Hepatic stellate cell (primary cell): Measurements from ENCODE around the gene PANK1.

Experiments used
- DNase-seq: peaks from one replicate; pipeline ENCODE4 v3.0.0; 2011; ENCODE audit warnings: low spot score

PANK1 gene

DNA sequence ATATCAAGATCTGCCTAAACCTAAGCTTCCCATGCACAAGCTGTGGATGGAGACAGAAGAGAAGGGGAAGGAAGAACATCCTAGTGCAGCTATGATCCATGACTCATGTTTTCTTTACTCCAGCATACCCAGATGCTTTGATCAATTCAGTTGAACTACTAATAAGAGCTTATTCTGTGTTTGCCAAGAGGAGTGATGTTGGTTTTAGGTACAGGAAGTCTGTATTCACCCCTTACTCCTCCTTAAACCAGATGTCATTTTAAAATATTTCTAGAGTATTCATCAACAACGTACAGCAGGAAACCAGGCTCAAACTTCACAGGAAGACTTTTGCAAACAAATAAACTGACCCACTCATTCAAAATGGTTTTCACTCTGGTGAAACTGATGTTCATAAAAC is 29.2 kb downstream of the PANK1 start:
- peak; percentile 41 for DNase-seq

DNA sequence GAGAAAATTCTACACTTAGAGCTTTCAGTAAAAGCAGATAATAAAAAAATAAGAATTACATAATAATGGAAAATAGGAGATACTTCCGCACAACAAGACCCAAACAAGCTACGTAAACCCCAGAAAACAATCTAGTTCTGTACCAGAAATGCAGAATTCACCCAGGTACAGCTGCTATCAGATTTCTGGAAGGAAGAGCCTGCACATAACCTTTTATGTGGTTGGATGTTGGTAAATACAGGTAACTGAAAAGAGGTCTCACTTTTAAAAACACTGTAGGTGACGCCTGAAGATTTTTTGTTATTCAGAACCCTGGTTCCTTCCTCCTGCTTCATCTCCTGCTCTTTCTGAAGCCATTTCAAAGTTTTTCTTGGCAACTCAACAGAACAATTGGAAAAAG is 29.9 kb downstream of the PANK1 start:
- no peak for DNase-seq

DNA sequence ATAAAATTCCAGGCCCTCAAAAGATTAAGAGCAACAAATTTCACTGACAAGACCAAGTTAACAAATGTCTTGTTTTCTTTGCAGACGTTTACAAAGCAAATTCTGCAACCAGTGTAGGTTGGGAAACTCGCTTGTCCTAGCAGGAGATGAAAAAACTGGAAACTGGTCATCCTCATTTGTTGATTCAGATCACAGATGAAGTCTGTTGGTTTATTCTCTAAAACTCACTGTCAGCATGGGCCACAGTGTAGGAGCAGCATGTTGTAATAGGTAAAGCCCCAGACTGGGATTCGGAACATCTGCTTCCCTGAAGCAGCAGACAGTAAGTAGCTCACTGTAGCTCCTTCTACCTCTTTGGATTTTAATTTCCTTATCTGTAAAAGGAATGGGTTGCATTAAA is 31.5 kb downstream of the PANK1 start:
- no peak for DNase-seq

DNA sequence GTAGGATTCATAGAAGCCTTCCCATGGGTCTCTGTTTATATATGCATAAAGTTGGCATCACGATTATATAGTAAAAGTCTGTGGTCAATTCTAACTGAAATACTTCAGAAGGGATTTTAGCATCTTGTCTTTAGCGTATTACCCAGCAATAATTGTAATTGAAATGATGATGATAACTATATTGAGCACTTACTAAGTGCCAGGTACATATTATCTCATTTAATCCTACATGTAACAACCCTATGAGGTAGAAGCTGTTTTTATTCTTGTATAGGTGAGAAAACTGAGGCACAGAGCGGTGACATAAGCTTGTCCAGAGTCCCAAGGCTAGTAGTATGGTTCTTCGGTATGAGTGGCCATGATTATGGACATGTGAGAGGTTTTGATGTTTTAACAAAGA is 33.8 kb downstream of the PANK1 start:
- DNase-seq: no peak

DNA sequence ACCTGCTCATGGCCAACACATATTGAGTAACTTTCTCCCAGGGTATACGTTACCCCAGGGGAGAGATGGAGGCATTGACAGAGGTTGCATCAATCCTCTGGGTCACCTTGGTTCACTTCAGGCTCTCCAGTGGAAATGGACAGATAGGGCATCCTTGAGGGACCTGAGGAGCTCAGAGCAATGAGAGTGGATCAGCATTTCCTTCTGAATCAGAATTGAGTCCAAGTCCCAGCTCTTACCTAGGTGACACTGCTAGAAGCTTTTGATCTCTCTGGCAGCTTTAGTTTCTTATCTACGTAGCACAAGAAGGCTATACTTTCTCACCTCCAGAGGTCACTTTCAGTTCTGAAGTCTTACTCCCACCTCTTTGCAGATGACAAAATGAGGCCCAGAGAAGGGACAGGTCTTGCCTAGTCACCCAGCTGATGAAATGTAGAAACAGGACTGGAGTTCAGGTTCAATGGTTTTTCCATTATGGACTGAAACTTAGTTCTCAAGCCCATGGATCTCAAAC is 35.2 kb downstream of the PANK1 start:
- DNase-seq: no peak

DNA sequence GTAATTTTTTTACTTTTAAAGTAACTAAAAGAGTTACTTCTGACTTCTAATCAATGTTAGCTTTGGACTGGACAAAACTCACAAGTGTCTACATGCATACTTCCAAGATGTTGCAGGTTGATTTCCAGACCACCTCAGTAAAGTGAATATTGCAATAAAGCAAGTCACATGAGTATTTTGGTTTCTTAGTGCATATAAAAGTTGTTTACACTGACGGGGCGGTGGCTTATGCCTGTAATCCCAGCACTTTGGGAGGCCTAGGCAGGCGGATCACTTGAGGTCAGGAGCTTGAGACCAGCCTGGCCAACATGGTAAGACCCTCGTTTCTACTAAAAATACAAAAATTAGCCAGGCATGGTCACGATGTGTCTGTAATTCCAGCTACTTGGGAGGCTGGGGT is 40.8 kb downstream of the PANK1 start:
- no peak for DNase-seq

DNA sequence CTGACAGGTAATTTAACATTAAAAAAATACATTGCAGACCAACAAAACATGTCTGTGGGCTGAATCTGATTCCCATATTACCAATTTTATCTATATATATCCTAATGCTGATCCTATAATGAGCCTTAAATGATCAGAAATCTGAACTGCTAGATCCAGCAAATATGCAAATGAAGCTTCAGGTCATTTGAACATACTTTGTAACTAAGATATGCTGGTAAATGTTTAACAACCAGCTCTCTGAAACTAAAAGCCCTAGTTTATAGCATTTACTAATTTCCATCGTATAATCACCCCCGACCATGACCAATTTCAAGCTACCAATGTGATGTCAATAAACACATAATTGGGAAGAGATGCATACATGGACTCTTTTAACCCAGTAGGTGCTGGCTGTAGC is 42.1 kb downstream of the PANK1 start:
- no peak for DNase-seq

DNA sequence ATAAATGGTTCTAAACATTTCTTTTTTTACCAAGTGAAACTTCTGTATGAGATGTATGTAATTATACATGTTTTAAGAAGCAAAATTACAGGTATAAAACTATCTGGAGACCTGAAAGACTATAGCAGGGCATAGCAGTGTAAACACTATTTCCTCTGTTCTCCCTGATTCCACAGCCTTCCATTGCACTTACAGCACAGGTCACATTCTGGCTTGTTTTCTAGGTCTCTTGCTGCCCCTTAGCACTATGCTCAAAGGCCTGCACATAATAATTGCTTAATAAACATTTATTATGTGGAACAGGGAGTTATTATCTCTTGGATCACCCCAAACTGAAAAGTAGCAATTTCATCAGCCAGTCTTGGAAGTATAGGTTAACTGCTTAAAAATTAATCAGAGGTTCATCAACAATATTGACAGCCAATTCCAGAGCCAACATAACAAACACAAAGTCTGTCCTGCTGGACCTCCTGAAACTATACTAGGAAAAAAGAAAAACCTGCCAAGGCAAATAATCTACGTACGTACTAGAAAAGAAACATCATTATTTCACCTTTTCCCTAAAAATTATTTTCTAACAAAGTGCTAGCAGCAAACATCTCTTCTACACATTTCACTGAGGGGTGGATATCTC is 43.2 kb downstream of the PANK1 start:
- DNase-seq: no peak

DNA sequence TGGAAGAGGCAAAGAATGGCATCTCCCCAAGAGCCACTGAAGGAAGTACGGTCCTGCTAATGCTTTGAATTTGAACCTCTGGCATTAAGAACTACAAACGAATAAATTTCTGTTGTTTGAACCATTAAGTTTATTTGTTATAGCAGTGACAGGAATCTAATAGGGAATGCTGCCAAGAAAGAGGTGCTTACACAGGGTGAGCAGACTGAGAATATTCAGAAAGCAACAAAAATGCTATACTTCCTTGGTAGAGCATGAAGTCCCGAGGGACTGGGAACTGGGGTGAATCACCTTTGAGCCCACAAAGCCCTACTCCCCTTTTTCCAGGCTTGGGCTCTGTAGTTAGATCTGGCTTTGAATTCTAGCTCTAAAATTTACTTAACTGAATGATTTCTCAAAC is 45.0 kb downstream of the PANK1 start:
- no peak for DNase-seq

DNA sequence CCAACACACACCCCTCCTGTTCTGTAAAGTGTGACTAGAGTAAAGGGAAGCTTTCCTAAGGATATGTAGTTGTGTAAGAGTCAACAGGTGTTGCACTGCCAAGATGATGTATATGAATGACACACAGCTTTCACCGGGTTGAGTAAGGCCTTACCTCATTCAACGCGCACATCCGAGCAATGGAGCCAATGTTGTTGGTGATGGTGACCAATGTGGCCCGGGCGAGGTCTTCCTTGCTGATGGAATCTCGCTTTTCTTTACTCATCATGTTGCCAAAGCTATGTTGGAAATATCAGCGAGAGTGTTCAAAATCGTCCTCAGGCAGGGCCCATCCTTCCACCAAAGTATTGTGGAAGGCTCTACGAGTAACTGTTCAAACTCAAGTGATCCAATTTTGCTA is 52.0 kb downstream of the PANK1 start:
- no peak for DNase-seq

DNA sequence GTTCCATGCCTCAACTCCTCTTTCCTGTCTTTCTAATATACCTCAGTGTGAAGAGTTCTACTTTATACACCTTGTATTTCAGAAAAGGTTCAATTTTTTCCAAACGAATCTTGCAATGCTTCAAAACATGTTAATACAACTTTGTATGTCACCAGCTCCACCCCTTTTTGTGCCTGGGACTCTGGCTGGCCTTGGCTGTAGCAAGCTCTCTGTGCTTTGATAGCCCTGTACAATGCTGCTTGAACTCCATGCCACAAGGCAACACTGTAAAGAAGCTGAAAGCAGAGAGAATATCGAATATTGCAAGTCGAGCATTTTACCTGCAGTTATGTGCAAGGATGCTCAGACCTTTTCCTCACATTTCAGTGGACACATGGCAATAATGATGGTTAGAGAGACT is 52.5 kb downstream of the PANK1 start:
- DNase-seq: no peak

DNA sequence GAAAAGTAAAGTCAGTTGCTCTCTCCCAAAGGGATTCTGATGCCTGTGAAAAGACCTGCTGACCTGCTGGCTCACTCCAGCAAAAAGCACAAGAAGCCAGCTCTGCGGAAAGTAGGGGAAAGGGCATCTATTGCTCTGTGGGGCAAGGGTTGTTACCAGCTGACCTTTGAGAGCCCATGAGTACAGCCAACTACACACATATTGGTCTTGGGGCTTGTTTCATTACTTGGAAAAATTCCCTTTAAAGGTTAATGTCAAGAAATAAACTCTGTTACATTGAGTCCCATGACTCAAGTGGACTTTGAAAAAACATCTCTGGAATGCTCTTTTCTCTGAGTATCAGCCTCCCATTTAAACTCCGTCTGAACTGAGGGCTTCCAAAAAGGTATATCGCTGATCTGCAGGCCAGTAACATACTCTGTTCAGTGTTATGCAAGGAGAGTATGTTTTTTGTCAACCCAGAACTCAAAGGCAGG is 53.2 kb downstream of the PANK1 start:
- DNase-seq: peak; percentile 11

DNA sequence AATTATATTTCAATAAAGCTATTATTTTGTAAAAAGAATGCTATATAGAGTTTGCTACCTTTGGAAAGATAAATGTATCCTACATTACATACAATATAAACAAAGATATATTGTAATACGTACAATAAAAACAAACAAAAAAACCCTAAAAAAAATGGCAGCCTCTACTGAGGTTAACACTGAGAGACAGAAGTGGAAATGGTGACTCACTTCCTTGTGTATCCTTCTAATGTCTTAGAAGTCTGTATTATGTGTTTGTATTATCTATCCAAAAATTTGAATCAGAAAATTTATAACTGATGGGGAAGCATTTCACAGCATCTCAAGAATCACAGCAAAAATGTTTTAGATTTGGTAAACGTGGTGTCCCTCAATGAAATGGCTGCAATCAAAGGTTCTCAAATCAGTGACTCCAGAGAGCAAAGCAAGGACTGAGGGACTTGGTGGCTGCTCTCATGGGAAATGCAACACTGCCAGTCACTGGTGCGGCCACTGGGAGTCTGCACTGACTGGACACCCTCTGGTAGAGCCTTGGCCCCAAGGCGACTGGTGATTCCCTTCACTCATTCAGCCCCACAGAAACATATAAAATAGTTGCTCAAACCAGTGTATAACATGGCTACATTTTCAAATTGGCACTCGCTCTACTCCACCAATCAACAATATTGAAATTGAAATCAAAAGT is 53.8 kb downstream of the PANK1 start:
- no peak for DNase-seq

DNA sequence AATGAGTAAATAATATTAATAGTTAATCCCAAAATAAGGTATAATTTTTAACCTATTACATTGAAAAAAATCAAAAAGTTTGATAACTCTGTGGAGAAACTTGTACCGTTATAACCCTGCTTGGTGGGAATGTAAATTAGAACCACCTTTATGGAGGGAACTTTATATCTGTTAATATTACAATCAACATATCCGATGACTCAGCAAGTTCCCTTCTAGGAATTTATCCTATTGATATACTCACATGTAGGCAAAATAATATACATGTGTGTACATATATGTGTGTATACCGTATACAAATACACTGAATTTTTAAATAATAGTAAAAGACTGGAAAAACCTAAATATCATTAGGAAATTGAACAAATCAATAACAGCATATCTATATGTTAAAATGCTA is 54.7 kb downstream of the PANK1 start:
- no peak for DNase-seq

DNA sequence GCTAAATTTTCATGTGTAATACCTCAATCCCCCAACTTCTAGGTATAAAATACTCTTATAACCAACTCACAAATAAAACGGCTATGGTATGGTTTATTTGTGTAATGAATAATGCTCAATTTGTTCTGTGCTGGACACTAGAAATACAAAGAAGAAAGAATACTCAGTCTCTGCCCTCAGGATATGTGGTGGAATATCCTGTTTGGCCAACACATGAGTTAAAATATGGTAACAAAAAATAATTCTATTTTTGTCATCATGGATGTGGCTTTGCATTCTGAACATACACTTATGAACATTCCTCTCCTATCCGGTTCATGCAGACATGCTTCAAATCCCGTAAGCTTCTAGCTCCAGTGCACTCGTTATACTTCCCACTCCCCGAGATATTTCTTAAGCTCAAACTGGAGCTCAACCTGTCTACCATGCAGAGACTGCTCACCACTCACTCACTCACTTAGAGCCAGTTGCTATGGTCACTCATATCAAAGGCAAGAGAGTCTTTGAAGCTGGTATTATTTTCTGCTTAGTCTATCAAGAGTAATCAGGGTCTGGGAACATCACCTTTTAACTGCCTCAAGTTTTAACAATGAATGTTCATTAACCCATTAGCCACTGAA is 55.8 kb downstream of the PANK1 start:
- peak; percentile 4 for DNase-seq

DNA sequence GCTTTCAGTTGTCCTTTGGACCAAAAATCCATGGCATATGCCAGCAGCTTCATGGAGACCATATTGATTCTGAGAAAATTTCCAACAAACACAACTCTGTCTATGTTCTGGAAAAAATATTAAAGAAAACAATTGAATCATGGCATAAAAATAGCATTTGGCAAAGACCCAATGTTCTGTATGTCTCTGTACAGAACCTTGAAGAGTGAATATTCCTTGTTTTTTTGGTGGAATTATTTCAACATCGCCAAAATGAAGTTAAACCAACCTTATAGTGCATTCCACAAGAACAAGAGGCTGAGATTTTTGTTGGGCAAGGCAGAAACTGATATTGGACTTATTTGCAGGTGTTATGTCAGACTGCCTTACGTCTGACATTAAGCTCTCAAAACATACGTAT is 56.4 kb downstream of the PANK1 start:
- DNase-seq: no peak

DNA sequence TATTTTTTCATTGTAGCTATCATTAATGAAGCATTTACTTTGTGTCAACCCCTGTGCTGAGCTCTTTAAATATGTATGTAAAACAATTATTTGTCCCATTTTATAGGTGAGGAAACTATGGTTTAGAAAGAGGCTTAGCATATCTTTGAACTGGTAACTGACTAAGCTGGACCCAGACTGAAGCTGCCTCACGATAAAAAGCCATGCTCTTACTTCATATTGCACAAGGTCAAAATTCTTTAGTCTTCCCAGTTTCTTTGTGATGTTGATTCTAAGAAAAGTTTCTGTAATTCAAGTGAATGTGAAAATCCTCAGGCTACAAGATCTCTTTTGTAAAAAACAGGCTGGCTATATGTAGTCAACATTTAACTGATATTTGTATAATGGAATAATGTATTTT is 63.0 kb downstream of the PANK1 start:
- no peak for DNase-seq

DNA sequence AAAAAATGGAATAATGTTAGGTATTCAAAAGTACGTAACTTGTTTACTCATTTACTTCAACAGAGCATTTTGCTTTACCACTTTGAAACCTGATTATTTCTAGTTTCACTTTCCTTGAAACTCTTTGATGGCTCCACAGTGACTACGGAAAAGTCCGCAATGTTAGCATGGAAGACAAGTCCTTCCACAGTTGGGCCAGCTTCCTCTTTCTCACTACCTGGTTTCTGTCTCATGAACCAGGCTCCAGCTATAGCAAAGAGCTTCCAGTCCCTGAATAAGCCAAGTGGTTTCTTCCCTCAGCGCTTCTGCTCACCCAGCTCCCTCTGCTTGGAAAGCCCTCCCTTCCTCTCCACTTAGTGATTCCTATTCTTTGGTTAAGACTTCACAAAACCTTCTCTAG is 64.8 kb downstream of the PANK1 start:
- no peak for DNase-seq

DNA sequence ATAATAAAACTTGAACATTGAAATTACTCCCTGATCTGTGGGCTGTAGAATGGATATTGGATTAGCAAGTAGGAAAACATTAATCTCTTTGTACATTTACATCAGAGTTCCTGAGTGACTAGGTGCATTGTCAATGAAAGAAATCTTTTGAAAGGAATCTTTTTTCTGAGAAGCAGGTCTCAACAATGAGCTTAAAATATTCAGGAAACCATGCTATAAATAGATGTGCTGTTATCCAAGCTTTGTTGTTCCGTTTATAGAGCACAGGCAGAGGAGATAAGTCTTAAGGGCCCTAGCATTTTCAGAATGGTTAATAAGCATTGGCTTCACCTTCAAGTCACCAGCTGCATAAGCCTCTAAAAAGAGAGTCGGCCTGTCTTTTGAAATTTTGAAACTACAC is 68.3 kb downstream of the PANK1 start:
- DNase-seq: no peak

DNA sequence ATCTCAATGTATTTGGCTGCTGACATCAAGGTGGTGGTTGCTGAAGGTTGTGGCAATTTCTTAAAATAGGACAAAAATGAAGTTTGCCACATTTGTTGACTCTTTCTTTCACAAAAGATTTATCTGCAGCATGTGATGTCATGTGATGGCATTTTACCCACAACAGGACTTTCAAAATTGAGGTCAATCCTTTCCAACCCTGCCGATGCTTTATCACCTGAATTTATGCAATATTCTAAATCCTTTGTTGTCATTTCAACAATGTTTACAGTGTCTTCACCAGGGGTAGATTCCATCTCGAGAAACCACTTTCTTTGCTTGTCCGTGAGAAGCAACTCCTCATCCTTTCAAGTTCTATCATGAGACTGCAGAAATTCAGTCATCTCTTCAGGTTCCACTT is 69.0 kb downstream of the PANK1 start:
- no peak for DNase-seq

DNA sequence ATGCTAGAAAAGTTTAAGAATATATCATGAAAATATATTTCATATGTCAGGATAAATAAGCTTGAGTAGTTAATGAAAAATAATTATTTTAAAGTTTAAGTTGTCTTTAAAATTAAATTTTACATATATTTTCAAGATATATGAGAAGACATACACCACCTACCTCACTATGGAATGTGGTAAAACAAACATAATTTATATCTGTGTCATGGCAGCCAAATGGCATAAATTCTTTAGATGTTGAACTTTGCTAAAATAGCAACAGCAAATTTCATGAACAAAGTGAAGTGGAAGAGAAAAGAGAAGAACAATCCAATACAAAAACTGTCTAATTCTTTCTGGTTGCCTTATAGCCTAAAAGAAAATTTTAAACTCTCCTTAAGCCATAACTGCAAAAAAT is 70.0 kb downstream of the PANK1 start:
- DNase-seq: no peak

DNA sequence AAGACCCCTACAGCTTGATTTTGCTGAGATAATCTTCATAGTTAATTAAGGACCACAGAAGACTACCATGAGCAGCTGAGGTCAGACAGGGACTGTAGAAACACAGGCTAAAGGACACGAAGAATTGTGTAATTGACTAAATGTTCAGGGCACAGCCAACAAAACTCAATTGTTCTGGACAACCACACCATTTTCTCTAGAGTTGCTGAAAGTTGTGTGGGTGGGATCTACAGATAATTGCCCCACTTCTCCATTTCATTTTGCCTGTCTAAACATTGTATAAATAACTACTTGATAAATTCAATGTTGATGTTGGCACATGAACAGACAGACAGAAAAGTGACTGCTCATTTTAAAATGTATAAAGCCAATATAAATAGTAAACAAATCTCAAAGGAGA is 70.7 kb downstream of the PANK1 start:
- no peak for DNase-seq

DNA sequence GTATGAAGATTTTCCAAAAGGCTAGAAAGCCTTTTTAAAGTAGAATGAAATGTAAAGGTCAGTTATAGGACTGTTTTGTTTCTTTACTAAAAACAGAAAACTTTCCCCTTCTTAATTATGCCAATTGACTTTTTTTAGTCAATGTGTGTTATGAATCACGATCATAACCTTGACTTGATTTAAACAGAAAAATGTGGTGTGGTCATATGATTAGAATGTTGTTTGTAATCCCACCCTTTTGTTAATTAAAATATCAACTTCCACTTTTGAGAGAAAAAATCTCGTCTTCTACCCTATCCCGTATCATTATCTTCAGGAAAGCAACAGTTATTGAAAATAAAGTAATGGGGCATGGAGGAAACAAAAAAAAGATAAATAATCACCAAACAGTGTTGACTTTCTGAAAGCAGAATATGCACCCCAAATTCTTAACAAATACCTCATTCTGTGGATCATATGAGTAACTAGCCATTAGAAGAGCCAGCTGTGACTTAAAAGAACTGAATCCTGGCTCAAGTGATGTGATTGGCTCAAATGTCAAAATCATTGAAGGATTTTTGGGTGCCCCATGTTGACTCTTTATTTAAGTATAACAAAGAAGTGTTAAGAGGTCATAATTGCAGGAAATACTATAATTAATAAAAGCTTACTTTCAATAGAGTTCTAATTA is 77.3 kb downstream of the PANK1 start:
- DNase-seq: no peak
